ENCODE measurements around the gene GDI2. TPM values are rescaled to one million over a fixed set of nuclear protein-coding genes. Genes with fewer than 3 reads are reported as not detected.

GDI2 gene
- total RNA-seq, 1 experiment from 2014 or later: 321 TPM

GRCh38 chr10:5814110-5815107 is 1.2 kb upstream of the GDI2 start:
- Mint-ChIP-seq H3K4me1 (peaks cover 36% of the 10 kb centered on the region), H3K4me3 (peak overlapping the region; percentile 89), H3K36me3 (peaks cover 3% of the 10 kb centered on the region; the same call in 1 of the 2 replicates), H3K27ac (peak overlapping the region; percentile 81), H3K27me3 (ENCODE audit: low read depth) (peaks cover 2% of the 10 kb centered on the region; the same call in 1 of the 2 replicates), H3K9me3 (no peaks in the 10 kb centered on the region)
- CTCF ChIA-PET: interaction anchor here (1.2 to 2.4 kb wide), 2 partner anchors 59 to 76 kb away, joined by 6 to 7 read pairs; partner anchors contain the start of genes ANKRD16 and FBH1
- POLR2A ChIA-PET: interaction anchor here (1.0 kb wide), 1 partner anchor 75 kb away, joined by 7 read pairs; the partner anchor contains the start of genes ANKRD16 and FBH1
- no peak for DNase-seq (ENCODE audit: low spot score)
- no peak for ATAC-seq
- TF ChIP-seq JUN (CRISPR knock-in tag; IDR thresholded peaks at IDR 0.05) (no peak), ZNF671 (CRISPR knock-in tag; IDR thresholded peaks at IDR 0.05) (0 out of 2 replicates have a peak, but pooled peaks have one; percentile 12)

- Mint-ChIP-seq H3K9me3 (no peaks in the 10 kb centered on the region), H3K4me3 (peak overlapping the region; percentile 89), H3K4me1 (peaks cover 39% of the 10 kb centered on the region), H3K27ac (peak overlapping the region; percentile 93), H3K27me3 (ENCODE audit: low read depth) (no peaks in the 10 kb centered on the region), H3K36me3 (peaks cover 10% of the 10 kb centered on the region)
- DNase-seq (ENCODE audit: low spot score) (no peak), ATAC-seq (peak; percentile 32)
- POLR2A ChIA-PET: interaction anchor here (0.6 to 1.3 kb wide), 6 partner anchors 19 to 455 kb away, joined by 3 to 7 read pairs (median 4); partner anchors contain the start of genes ANKRD16 and FBH1
- CTCF ChIA-PET: interaction anchor here (0.6 to 2.4 kb wide), 3 partner anchors 60 to 720 kb away, joined by 3 to 7 read pairs (median 6); partner anchors contain the start of genes ANKRD16 and FBH1
- TF ChIP-seq GRHL2 (CRISPR knock-in tag; IDR thresholded peaks at IDR 0.05; ENCODE audit: insufficient replicate concordance, severe bottlenecking): no peak
- TF ChIP-seq ELF4 (CRISPR knock-in tag; IDR thresholded peaks at IDR 0.05; ENCODE audit: low read depth): no peak
- TF ChIP-seq MYBL2 (CRISPR knock-in tag; IDR thresholded peaks at IDR 0.05): no peak
- TF ChIP-seq OVOL2 (CRISPR knock-in tag; IDR thresholded peaks at IDR 0.05; ENCODE audit: borderline replicate concordance): no peak
- no peak for TF ChIP-seq CDX4 (CRISPR knock-in tag; IDR thresholded peaks at IDR 0.05; ENCODE audit: borderline replicate concordance)
- no peak for TF ChIP-seq ZNF423 (CRISPR knock-in tag; IDR thresholded peaks at IDR 0.05)
- TF ChIP-seq ZMAT4 (CRISPR knock-in tag; IDR thresholded peaks at IDR 0.05): no peak
- no peak for TF ChIP-seq HMGA2 (CRISPR knock-in tag; IDR thresholded peaks at IDR 0.05)
- TF ChIP-seq MXD4 (CRISPR knock-in tag; IDR thresholded peaks at IDR 0.05; ENCODE audit: borderline replicate concordance): no peak
- 0 out of 2 replicates have a peak, but pooled peaks have one; percentile 33 for TF ChIP-seq IRF2 (CRISPR knock-in tag; IDR thresholded peaks at IDR 0.05; ENCODE audit: borderline replicate concordance, low read depth)
- TF ChIP-seq JAZF1 (CRISPR knock-in tag; IDR thresholded peaks at IDR 0.05): no peak
- no peak for TF ChIP-seq KAT7 (CRISPR knock-in tag; IDR thresholded peaks at IDR 0.05; ENCODE audit: borderline replicate concordance)
- no peak for TF ChIP-seq SP1 (CRISPR knock-in tag; conservative IDR thresholded peaks at IDR 0.05)
- no peak for TF ChIP-seq FOXP1 (CRISPR knock-in tag; IDR thresholded peaks at IDR 0.05; ENCODE audit: borderline replicate concordance)
- 0 out of 2 replicates have a peak, but pooled peaks have one; percentile 69 for TF ChIP-seq HMGXB4 (CRISPR knock-in tag; IDR thresholded peaks at IDR 0.05)
- no peak for TF ChIP-seq TEAD1 (CRISPR knock-in tag; IDR thresholded peaks at IDR 0.05)
- TF ChIP-seq TCF7 (CRISPR knock-in tag; IDR thresholded peaks at IDR 0.05; ENCODE audit: low read depth): no peak
- 0 out of 2 replicates have a peak, but pooled peaks have one; percentile 55 for TF ChIP-seq ZBTB21 (CRISPR knock-in tag; IDR thresholded peaks at IDR 0.05; ENCODE audit: borderline replicate concordance)
- TF ChIP-seq IRF1 (CRISPR knock-in tag; IDR thresholded peaks at IDR 0.05): no peak
- TF ChIP-seq ETV6 (CRISPR knock-in tag; IDR thresholded peaks at IDR 0.05): no peak
- TF ChIP-seq FOXP4 (CRISPR knock-in tag; IDR thresholded peaks at IDR 0.05): peak; percentile 89
- TF ChIP-seq NFATC4 (CRISPR knock-in tag; IDR thresholded peaks at IDR 0.05): peak; percentile 29; the same call in 1 of the 2 replicates
- TF ChIP-seq ATF3 (CRISPR knock-in tag; conservative IDR thresholded peaks at IDR 0.05): no peak
- no peak for TF ChIP-seq ZNF512 (CRISPR knock-in tag; IDR thresholded peaks at IDR 0.05; ENCODE audit: borderline replicate concordance)
Observed at GRCh38 chr10:5813091-5813340, 218 bp downstream of the GDI2 start.
